Tibial nerve (tissue), 3 donors: Measurements from ENCODE around the gene ALG1L2.
"Not testable (repeated sequence)": the region's sequence is repeated elsewhere in the genome, so short reads cannot be mapped to it uniquely, and the experiment has no call there.

Source experiments
- CTCF ChIP-seq, 5 experiments: fragments of 200-600 bp in 3 of 5; fragments of 450-650 bp in 2 of 5; sonication (generic) in 3 of 5; IDR thresholded peaks; one replicate each; pipeline ENCODE4 v1.5.1; 2016 to 2019; ENCODE audit warnings: antibody characterized with exemption in 5 of 5, mild to moderate bottlenecking in 3 of 5, moderate library complexity in 2 of 5
- POLR2A ChIP-seq, 2 donors: fragments of 450-650 bp; IDR thresholded peaks; one replicate each; pipeline ENCODE4 v1.6.1; 2017; ENCODE audit warnings: antibody characterized with exemption in 2 of 2, mild to moderate bottlenecking in 2 of 2, moderate library complexity in 2 of 2

- not testable (repeated sequence) for TF ChIP-seq CTCF, POLR2A (IDR thresholded peaks at IDR 0.05)
Observed at GRCh38 chr3:130042736-130043135, 38.9 kb upstream of the ALG1L2 start.
